Measurements from ENCODE around the gene RBM47. TPM values are rescaled to one million over a fixed set of nuclear protein-coding genes. Genes with fewer than 3 reads are reported as not detected.
"Not testable (repeated sequence)": the region's sequence is repeated elsewhere in the genome, so short reads cannot be mapped to it uniquely, and the experiment has no call there.

Gene RBM47
- total RNA-seq, 1 experiment from 2014 or later, result 78.0 TPM

DNA sequence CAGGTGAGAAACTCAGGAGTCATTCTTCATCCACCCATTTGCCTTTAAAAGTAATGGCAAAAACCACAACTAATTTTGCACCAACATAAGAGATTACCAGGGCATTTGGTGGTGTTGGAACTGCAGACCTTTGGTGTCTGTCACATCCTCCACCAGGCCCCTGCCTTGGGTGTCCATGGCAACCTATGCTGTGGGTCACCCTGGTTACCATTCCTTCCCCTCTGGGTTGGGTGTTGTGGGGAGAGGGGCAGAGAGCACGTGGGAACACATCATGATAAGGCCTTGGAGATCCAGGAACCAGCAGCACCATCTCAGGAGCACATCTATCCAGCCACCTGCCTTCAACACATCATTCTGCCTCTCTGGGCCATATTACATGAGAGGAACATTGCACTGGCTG, 217.3 kb downstream of the RBM47 start:
- POLR2A ChIA-PET (ENCODE audit: unreplicated experiment), result no interaction called here
- no peak for TF ChIP-seq EZH2 (IDR thresholded peaks at IDR 0.05; ENCODE audit: low read depth)
- TF ChIP-seq, protein P1, sequence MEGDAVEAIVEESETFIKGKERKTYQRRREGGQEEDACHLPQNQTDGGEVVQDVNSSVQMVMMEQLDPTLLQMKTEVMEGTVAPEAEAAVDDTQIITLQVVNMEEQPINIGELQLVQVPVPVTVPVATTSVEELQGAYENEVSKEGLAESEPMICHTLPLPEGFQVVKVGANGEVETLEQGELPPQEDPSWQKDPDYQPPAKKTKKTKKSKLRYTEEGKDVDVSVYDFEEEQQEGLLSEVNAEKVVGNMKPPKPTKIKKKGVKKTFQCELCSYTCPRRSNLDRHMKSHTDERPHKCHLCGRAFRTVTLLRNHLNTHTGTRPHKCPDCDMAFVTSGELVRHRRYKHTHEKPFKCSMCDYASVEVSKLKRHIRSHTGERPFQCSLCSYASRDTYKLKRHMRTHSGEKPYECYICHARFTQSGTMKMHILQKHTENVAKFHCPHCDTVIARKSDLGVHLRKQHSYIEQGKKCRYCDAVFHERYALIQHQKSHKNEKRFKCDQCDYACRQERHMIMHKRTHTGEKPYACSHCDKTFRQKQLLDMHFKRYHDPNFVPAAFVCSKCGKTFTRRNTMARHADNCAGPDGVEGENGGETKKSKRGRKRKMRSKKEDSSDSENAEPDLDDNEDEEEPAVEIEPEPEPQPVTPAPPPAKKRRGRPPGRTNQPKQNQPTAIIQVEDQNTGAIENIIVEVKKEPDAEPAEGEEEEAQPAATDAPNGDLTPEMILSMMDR (conservative IDR thresholded peaks at IDR 0.05), result no peak

DNA sequence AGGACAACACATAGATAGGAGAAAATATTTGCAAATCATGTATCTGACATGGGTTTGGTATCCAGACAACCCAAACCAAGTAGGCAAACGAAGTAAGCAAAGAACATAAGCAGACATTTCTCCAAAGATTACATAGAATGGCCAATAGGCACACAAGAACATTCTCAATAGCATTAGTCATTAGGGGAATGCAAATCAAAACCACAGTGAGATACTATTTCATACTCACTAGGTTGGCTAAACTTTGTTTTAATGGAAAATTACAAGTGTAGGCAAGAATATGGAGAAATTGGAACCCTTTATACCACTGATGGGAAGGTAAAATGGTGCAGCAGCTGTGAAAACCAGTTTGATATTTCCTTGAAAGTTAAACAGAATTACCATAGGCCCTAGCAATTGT, 219.8 kb downstream of the RBM47 start:
- H3F3A ChIP-seq (ENCODE audit: insufficient read depth, low read depth), result peaks cover 13% of the 10 kb centered on the region
- ChIA-PET CTCF (no interaction called here), POLR2A (ENCODE audit: unreplicated experiment) (interaction anchor here (0.7 kb wide), 1 partner anchor 13 kb away, joined by 5 read pairs; no protein-coding TSS in a partner anchor)
- no peak overlapping the region for H3K4me2 ChIP-seq
- no peaks in the 10 kb centered on the region for H3K79me2 ChIP-seq (ENCODE audit: low read depth)
- H3K9me2 ChIP-seq (ENCODE audit: insufficient read depth), result no peaks in the 10 kb centered on the region
- no peak for TF ChIP-seq EZH2 (IDR thresholded peaks at IDR 0.05; ENCODE audit: low read depth)
- TF ChIP-seq, protein P1 (conservative IDR thresholded peaks at IDR 0.05), result no peak
- H4K20me1 ChIP-seq (ENCODE audit: insufficient read depth), result no peaks in the 10 kb centered on the region
- intact Hi-C loops (cut with micrococcal nuclease; ENCODE audit: unreplicated experiment), result no loop called here
- H3K4me1 ChIP-seq (replicated peaks; ENCODE audit: insufficient read depth), result peaks cover 13% of the 10 kb centered on the region
- no peaks in the 10 kb centered on the region for H3K36me3 ChIP-seq (ENCODE audit: low read depth)
- peaks cover 12% of the 10 kb centered on the region; the same call in 1 of the 2 replicates for H3K9me3 ChIP-seq (ENCODE audit: insufficient read depth, low read depth)
- no peak overlapping the region for H3K27ac ChIP-seq
- no TSS peak for BruUV-seq (replicated peaks)
- no peak overlapping the region for H2AFZ ChIP-seq
- no peak for DNase-seq
- H3K4me3 ChIP-seq, result no peak overlapping the region
- no peaks in the 10 kb centered on the region for H3K27me3 ChIP-seq (ENCODE audit: insufficient read depth, low read depth)

More for the DNA sequence above, 217.3 kb downstream of the RBM47 start:
- CTCF ChIA-PET, result no interaction called here
- Histone ChIP-seq H3F3A (ENCODE audit: insufficient read depth, low read depth) (no peaks in the 10 kb centered on the region), H3K4me2 (no peak overlapping the region), H3K36me3 (ENCODE audit: low read depth) (no peaks in the 10 kb centered on the region), H3K4me3 (no peak overlapping the region), H3K9me2 (ENCODE audit: insufficient read depth) (no peaks in the 10 kb centered on the region), H3K9me3 (ENCODE audit: insufficient read depth, low read depth) (no peaks in the 10 kb centered on the region; the same call in 1 of the 2 replicates), H4K20me1 (ENCODE audit: insufficient read depth) (no peaks in the 10 kb centered on the region), H3K79me2 (ENCODE audit: low read depth) (no peaks in the 10 kb centered on the region), H2AFZ (no peak overlapping the region), H3K27me3 (ENCODE audit: insufficient read depth, low read depth) (no peaks in the 10 kb centered on the region), H3K4me1 (replicated peaks; ENCODE audit: insufficient read depth) (no peaks in the 10 kb centered on the region), H3K27ac (no peak overlapping the region)
- BruUV-seq (replicated peaks), result no TSS peak
- intact Hi-C loops (cut with micrococcal nuclease; ENCODE audit: unreplicated experiment), result no loop called here
- DNase-seq, result no peak

DNA sequence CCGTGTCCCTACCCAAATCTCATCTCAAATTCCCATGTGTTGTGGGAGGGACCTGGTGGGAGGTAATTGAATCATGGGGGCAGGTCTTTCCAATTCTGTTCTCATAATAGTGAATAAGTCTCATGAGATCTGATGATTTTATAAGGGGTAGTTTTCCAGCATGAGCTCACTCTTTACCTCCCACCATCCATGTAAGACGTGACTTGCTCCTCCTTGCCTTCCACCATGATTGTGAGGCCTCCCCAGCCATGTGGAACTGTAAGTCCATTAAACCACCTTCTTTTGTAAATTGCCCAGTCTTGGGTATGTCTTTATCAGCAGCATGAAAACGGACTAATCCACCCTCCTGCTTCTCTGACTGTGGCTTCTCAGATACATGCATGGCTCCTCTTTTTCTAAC, 222.2 kb downstream of the RBM47 start:
- H3K4me1 ChIP-seq (replicated peaks; ENCODE audit: insufficient read depth), result peaks cover 36% of the 10 kb centered on the region
- H3K4me3 ChIP-seq; H2AFZ ChIP-seq; H3K79me2 ChIP-seq (ENCODE audit: low read depth); BruUV-seq (replicated peaks); POLR2A ChIA-PET (ENCODE audit: unreplicated experiment); H4K20me1 ChIP-seq (ENCODE audit: insufficient read depth); DNase-seq; intact Hi-C loops (cut with micrococcal nuclease; ENCODE audit: unreplicated experiment); H3K4me2 ChIP-seq; H3K9me2 ChIP-seq (ENCODE audit: insufficient read depth); H3K27me3 ChIP-seq (ENCODE audit: insufficient read depth, low read depth); H3K36me3 ChIP-seq (ENCODE audit: low read depth); H3K27ac ChIP-seq: not testable (repeated sequence)
- peaks cover 35% of the 10 kb centered on the region for H3F3A ChIP-seq (ENCODE audit: insufficient read depth, low read depth)
- CTCF ChIA-PET, result interaction anchor here (0.6 kb wide), 1 partner anchor 29 kb away, joined by 3 read pairs; no protein-coding TSS in a partner anchor
- peaks cover 12% of the 10 kb centered on the region; the same call in 1 of the 2 replicates for H3K9me3 ChIP-seq (ENCODE audit: insufficient read depth, low read depth)

DNA sequence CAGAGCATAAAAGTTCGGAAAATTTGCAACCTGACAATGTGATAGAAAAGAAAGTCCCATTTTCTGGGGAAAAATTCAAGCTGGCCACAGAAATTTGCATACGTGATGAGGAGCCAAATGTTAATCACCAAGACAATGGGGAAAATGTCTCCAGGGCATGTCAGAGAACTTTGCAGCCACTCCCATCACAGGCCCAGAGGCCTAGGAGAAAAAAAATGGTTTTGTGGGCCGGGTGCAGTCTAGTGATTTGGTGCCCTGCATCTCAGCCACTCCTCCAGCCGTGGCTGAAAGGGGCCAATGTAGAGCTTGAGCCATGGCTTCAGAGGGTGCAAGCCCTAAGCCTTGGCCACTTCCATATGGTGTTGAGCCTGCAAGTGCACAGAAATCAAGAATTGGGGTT, 223.3 kb downstream of the RBM47 start:
- Histone ChIP-seq H4K20me1 (ENCODE audit: insufficient read depth) (no peaks in the 10 kb centered on the region), H3K79me2 (ENCODE audit: low read depth) (no peaks in the 10 kb centered on the region), H3F3A (ENCODE audit: insufficient read depth, low read depth) (peaks cover 39% of the 10 kb centered on the region), H3K4me3 (no peak overlapping the region), H3K27ac (no peak overlapping the region), H2AFZ (no peak overlapping the region), H3K9me3 (ENCODE audit: insufficient read depth, low read depth) (peaks cover 12% of the 10 kb centered on the region; the same call in 1 of the 2 replicates), H3K36me3 (ENCODE audit: low read depth) (no peaks in the 10 kb centered on the region), H3K9me2 (ENCODE audit: insufficient read depth) (no peaks in the 10 kb centered on the region), H3K27me3 (ENCODE audit: insufficient read depth, low read depth) (no peaks in the 10 kb centered on the region), H3K4me2 (no peak overlapping the region), H3K4me1 (replicated peaks; ENCODE audit: insufficient read depth) (peaks cover 45% of the 10 kb centered on the region)
- ChIA-PET POLR2A (ENCODE audit: unreplicated experiment) (no interaction called here), CTCF (no interaction called here)
- no peak for TF ChIP-seq EZH2 (IDR thresholded peaks at IDR 0.05; ENCODE audit: low read depth)
- TF ChIP-seq, protein P1 (conservative IDR thresholded peaks at IDR 0.05), result no peak
- DNase-seq, result no peak
- intact Hi-C loops (cut with micrococcal nuclease; ENCODE audit: unreplicated experiment), result no loop called here
- no TSS peak for BruUV-seq (replicated peaks)
